PFSK-1 (cell line): ENCODE results near the gene RALGPS1.

Experiments used
- FOXP2 ChIP-seq: optimal IDR thresholded peaks from 2 replicates; pipeline ENCODE3; 2011; ENCODE audit warnings: borderline replicate concordance, control low read depth, inconsistent platforms; ENCODE audit not compliant: insufficient read depth; ENCODE audit errors: extremely low read length, extremely low read depth
- POLR2AphosphoS5 ChIP-seq: IDR thresholded peaks from 2 replicates; pipeline ENCODE4 v1.6.1; 2012; ENCODE audit warnings: low read depth, mild to moderate bottlenecking, control low read depth, low read length, moderate library complexity
- REST ChIP-seq, 2 experiments: IDR thresholded peaks; 2 replicates each; pipeline versions ENCODE4 v1.6.1 to v1.8.0; 2011 to 2012; ENCODE audit warnings: low read depth in 2 of 2, low read length in 2 of 2, control low read depth in 1 of 2, inconsistent platforms in 1 of 2, mild to moderate bottlenecking in 1 of 2, moderate library complexity in 1 of 2; ENCODE audit not compliant: insufficient read depth in 1 of 2
- SIN3A ChIP-seq: IDR thresholded peaks from 2 replicates; pipeline ENCODE4 v1.6.1; 2012; ENCODE audit warnings: mild to moderate bottlenecking, low read length, moderate library complexity, borderline replicate concordance; ENCODE audit not compliant: insufficient read depth
- TAF1 ChIP-seq: IDR thresholded peaks from 2 replicates; pipeline ENCODE4 v1.6.1; 2012; ENCODE audit warnings: low read length, control low read depth, borderline replicate concordance; ENCODE audit not compliant: insufficient read depth

RALGPS1 gene

DNA sequence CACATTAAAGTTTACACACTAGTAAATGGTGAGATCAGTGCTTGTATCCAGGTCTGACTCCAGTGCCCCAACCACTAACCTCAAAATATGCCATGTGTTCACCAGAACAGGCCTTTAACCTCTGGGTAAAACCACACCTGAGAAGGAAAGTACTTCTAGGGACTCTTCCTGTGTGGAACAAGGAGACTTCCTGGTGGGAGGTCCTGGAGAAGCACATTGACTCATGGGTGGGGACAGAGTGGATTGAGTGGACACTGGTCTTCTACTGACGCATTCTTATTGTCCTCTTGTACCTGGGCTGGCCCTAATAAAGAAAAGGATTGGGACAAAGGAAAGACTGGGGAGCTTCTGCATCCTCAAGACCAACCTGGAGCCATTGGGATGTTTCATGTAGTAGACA, 164.4 kb downstream of the RALGPS1 start:
- no peak for TF ChIP-seq SIN3A
- TF ChIP-seq TAF1: no peak
- TF ChIP-seq POLR2AphosphoS5: no peak
- TF ChIP-seq FOXP2: no peak
- TF ChIP-seq REST (IDR thresholded peaks at IDR 0.05; ENCODE audit: insufficient read depth in 1 of 2, low read depth in 2 of 2, low read length in 2 of 2): no peak

GRCh38 chr9:127079446-127080140, 165.0 kb downstream of the RALGPS1 start:
- no peak for TF ChIP-seq FOXP2
- TF ChIP-seq SIN3A: no peak
- no peak for TF ChIP-seq POLR2AphosphoS5
- no peak for TF ChIP-seq TAF1
- TF ChIP-seq REST (IDR thresholded peaks at IDR 0.05; ENCODE audit: insufficient read depth in 1 of 2, low read depth in 2 of 2, low read length in 2 of 2): no peak

- TF ChIP-seq POLR2AphosphoS5: no peak
- no peak for TF ChIP-seq REST (IDR thresholded peaks at IDR 0.05; ENCODE audit: insufficient read depth in 1 of 2, low read depth in 2 of 2, low read length in 2 of 2)
- no peak for TF ChIP-seq FOXP2
- no peak for TF ChIP-seq TAF1
- no peak for TF ChIP-seq SIN3A
Observed at GRCh38 chr9:127081250-127082185, 166.9 kb downstream of the RALGPS1 start.

- TF ChIP-seq POLR2AphosphoS5: no peak
- no peak for TF ChIP-seq SIN3A
- TF ChIP-seq FOXP2: no peak
- TF ChIP-seq TAF1: no peak
- TF ChIP-seq REST (IDR thresholded peaks at IDR 0.05; ENCODE audit: insufficient read depth in 1 of 2, low read depth in 2 of 2, low read length in 2 of 2): no peak
Observed at GRCh38 chr9:127083138-127083980, 168.8 kb downstream of the RALGPS1 start.
